GM15510 (cell line): ENCODE measurements around the gene MT1X.

Source experiments
- POLR2A ChIP-seq: IDR thresholded peaks from 3 replicates; pipeline ENCODE4 v1.6.1; 2011; ENCODE audit warnings: borderline replicate concordance; ENCODE audit not compliant: insufficient read length; ENCODE audit errors: extremely low read depth

Gene MT1X

GRCh38 chr16:56681939-56682702, at the start of gene MT1X:
Gene MT1X (plus strand): TSS chr16:56682470. CDS start chr16:56682541, 71 bp downstream.
- TF ChIP-seq POLR2A: peak; percentile 86

- no peak for TF ChIP-seq POLR2A
These were observed 49.4 kb upstream of the MT1X start for GRCh38 chr16:56632848-56633365.

- TF ChIP-seq POLR2A: no peak
These were observed 48.7 kb upstream of the MT1X start for GRCh38 chr16:56633535-56633934.

GRCh38 chr16:56634715-56635440, 47.4 kb upstream of the MT1X start:
- no peak for TF ChIP-seq POLR2A

GRCh38 chr16:56635441-56635967, 46.8 kb upstream of the MT1X start:
- no peak for TF ChIP-seq POLR2A

DNA sequence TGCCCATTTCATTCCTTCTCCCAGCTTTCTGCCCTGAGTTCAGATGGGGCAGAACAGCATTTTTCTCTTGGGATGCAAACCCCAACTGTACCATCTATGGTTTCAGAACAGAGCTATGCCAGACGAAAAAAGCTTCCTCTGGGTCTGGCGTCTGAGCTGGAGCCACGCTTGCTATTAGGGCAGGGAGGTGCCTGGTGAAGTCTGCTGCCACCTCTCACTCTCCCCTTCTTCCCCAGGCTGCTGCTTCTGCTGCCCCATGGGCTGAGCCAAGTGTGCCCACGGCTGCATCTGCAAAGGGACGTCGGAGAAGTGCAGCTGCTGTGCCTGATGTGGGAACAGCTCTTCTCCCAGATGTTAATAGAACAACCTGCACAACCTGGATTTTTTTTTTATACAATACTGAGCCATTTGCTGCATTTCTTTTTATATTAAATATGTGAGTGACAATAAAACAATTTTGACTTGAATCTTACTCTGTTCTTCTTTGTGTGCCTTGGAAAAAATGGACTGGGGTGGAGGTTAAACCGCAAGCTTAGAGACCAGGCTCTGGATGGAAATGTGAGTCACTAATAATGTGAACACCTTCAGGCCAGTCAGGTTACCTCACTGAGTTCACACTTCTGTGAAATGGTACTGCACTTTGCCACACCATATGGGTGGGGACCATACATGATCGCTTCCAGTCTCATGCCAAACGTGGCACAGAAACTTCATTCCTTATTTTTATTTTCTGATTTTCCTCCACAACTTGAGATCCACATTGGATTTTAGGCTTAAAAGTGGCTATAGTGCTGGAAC, 45.5 kb upstream of the MT1X start:
- no peak for TF ChIP-seq POLR2A

GRCh38 chr16:56637814-56638750, 44.2 kb upstream of the MT1X start, which contains the start of gene MT1A:
Gene MT1A (plus strand): TSS chr16:56638666. CDS start chr16:56638739, 73 bp downstream.
- no peak for TF ChIP-seq POLR2A

DNA sequence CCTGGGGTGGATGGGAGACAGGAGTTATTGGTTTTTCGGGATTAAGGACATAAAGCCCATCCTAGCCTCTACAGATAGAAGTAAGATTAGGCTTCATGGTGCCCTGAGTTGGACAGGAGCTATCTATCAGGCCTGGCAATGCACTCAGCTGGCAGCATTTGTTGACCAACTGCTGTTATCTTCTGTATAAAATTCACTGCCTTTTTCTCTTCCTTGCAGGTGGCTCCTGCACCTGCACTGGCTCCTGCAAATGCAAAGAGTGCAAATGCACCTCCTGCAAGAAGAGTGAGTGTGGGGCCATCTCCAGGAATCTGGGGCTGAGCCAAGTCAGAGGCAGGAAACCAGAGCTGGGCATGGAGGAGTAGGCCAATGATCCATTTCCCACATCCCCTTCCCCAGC, 43.2 kb upstream of the MT1X start:
- no peak for TF ChIP-seq POLR2A

GRCh38 chr16:56640076-56640475, 42.2 kb upstream of the MT1X start:
- TF ChIP-seq POLR2A: no peak

- no peak for TF ChIP-seq POLR2A
These were observed 41.1 kb upstream of the MT1X start for GRCh38 chr16:56641166-56641565.

DNA sequence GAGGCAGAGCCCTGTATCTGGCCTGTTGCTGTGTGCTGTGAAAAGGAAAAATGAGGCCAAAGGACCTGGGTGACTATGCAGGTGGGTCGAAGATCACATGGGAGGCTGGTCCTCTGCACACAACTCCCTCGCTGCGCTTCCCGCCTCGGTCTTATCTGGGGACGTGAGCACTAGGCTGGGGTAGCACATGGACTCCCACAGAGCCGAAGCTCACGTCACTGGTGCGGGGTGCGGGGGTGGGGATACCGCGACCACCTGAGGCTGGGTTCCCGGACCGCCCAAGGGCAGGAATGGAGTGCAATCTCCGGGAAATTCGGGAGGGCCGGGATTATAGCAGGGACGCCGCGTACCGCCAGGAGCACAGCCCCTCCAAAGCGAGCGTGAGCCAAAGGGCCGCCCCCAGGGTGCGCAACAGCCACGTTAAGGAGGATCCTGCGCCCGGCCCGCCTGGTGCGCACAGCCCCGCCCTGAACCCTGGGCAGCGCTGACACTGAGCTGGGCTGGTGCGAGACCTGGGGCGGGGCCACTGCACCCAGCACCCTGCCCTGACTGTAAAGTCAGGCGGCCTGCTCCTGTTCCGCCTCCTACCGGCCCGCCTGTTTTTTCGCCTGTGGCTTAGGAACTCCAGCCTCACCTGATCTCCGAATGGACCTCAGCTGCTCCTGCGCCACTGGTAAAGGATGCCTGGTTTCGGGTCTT, 39.0 kb upstream of the MT1X start:
- TF ChIP-seq POLR2A: no peak

- TF ChIP-seq POLR2A: no peak
These were observed 38.4 kb upstream of the MT1X start for GRCh38 chr16:56643833-56644232.

DNA sequence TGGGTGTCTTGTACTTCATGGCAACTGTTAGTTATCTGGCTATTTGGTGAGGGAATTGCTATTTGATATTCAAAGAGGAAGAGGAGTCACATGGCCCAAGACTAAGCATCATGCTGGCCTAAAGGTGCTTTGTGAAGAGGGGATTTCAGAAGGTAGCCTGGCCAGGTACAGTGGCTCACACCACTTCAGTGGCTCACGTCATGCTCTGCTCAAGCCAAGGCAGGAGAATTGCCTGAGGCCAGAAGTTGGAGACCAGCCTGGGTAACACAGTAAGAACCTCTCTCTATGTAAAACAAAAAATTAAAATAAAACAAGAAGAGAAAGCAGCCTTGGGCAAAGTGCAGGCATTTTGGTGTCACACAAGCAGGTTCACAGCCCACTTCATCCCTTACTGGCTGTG, 37.0 kb upstream of the MT1X start:
- no peak for TF ChIP-seq POLR2A
